Activated naive CD8-positive, alpha-beta T cell treated with anti-CD3 and anti-CD28 coated beads for 36 hours (primary cell): ENCODE measurements around the gene CNN3. TPM values are rescaled to one million over a fixed set of nuclear protein-coding genes. Genes with fewer than 3 reads are reported as not detected.

Experiments used
- DNase-seq: peaks from one replicate; pipeline ENCODE4 v3.0.0; 2021
- H3K27ac Mint-ChIP-seq: one replicate; pipeline ENCODE4 v1.8.0; 2022; ENCODE audit warnings: mild to moderate bottlenecking, moderate library complexity, mixed read lengths
- H3K27me3 Mint-ChIP-seq: one replicate; pipeline ENCODE4 v1.8.0; 2022; ENCODE audit warnings: mild to moderate bottlenecking, mixed read lengths
- H3K36me3 Mint-ChIP-seq: one replicate; pipeline ENCODE4 v1.8.0; 2021; ENCODE audit warnings: mild to moderate bottlenecking, mixed read lengths
- H3K4me1 Mint-ChIP-seq: one replicate; pipeline ENCODE4 v1.8.0; 2021; ENCODE audit warnings: mixed read lengths
- H3K4me3 Mint-ChIP-seq: one replicate; pipeline ENCODE4 v1.8.0; 2022; ENCODE audit warnings: mild to moderate bottlenecking, moderate library complexity, mixed read lengths
- H3K9me3 Mint-ChIP-seq: one replicate; pipeline ENCODE4 v1.8.0; 2022; ENCODE audit warnings: mixed read lengths
- total RNA-seq, 2 experiments: library from RNA; stranded (reverse); gene quantifications; one replicate each; pipeline ENCODE4 v1.2.3, GENCODE V29; 2021

The CNN3 gene
- total RNA-seq, 2 experiments from 2014 or later: 12.9 to 15.2 TPM

GRCh38 chr1:94895518-94895917 is 31.4 kb downstream of the CNN3 start:
- Mint-ChIP-seq H3K9me3 (no peaks in the 10 kb centered on the region), H3K27me3 (no peaks in the 10 kb centered on the region), H3K4me1 (no peaks in the 10 kb centered on the region), H3K4me3 (no peak overlapping the region), H3K36me3 (peaks cover 5% of the 10 kb centered on the region), H3K27ac (no peak overlapping the region)
- DNase-seq: no peak

DNA sequence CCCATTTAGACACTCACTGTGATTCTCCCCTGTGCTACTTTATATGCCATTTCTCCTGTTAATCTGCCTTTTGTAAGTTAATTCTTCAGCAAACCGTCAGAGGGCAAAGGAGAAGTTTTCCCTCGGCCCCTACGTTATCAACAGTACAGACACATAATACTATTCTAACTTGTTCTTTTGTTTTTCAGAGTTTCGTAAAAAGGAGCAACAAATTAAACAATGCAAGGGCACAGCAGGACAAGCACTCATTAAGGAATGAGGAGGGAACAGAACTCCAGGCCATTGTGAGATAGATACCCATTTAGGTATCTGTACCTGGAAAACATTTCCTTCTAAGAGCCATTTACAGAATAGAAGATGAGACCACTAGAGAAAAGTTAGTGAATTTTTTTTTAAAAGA is 32.3 kb downstream of the CNN3 start:
- no peak for DNase-seq
- Mint-ChIP-seq H3K36me3 (peaks cover 5% of the 10 kb centered on the region), H3K27me3 (no peaks in the 10 kb centered on the region), H3K4me3 (no peak overlapping the region), H3K9me3 (no peaks in the 10 kb centered on the region), H3K4me1 (no peaks in the 10 kb centered on the region), H3K27ac (no peak overlapping the region)

GRCh38 chr1:94892604-94893254 is 34.2 kb downstream of the CNN3 start:
- H3K36me3 Mint-ChIP-seq: peaks cover 4% of the 10 kb centered on the region

DNA sequence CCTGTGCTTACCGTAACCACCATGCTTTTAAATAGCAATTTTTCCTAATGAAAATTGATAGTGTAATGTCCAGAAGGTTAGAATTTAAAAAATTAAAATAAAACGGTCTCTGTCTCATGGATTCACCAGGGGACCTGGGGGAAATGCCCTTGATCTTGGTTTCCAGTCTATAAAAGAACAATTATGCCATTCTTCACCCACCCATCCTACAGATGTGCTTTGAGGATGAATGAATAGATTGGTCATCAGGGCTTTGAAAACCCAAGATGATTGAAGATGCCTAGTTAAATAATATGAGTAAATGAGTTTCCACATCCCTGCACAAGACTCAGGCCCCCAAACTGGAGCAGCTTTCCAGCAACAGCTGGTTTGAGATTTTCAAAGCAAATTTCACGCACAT is 38.7 kb downstream of the CNN3 start:
- Mint-ChIP-seq H3K4me1 (peaks cover 8% of the 10 kb centered on the region), H3K36me3 (no peaks in the 10 kb centered on the region)

More at GRCh38 chr1:94892604-94893254, 34.2 kb downstream of the CNN3 start:
- Mint-ChIP-seq H3K4me1 (no peaks in the 10 kb centered on the region), H3K4me3 (no peak overlapping the region), H3K9me3 (no peaks in the 10 kb centered on the region), H3K27ac (no peak overlapping the region), H3K27me3 (no peaks in the 10 kb centered on the region)
- no peak for DNase-seq

GRCh38 chr1:94887603-94888171 is 39.2 kb downstream of the CNN3 start:
- no peak overlapping the region for H3K4me3 Mint-ChIP-seq
- DNase-seq: no peak
- no peaks in the 10 kb centered on the region for H3K36me3 Mint-ChIP-seq
- no peaks in the 10 kb centered on the region for H3K27me3 Mint-ChIP-seq
- H3K4me1 Mint-ChIP-seq: peaks cover 8% of the 10 kb centered on the region
- H3K27ac Mint-ChIP-seq: no peak overlapping the region
- H3K9me3 Mint-ChIP-seq: no peaks in the 10 kb centered on the region

More for the DNA sequence above, 38.7 kb downstream of the CNN3 start:
- H3K4me3 Mint-ChIP-seq: no peak overlapping the region
- no peaks in the 10 kb centered on the region for H3K9me3 Mint-ChIP-seq
- H3K27ac Mint-ChIP-seq: no peak overlapping the region
- no peak for DNase-seq
- no peaks in the 10 kb centered on the region for H3K27me3 Mint-ChIP-seq

DNA sequence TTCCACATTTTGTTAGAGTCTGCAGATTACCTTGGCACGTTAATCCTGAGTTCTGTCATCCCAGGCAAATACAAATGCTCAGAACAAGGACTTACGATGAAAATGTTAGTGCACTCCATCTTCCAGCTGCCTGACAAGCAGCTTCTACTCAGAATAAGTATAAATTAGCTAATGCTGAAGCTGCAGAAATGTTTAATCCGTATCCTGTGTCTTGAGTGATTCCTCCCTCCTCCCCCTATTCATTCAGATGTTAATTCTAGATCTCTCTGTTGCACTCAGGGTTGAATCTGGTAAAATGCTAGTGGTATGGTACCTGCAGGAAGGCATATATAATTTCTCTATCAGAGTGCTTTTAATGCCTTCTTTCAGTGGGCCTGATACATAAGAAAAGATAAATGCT is 39.8 kb downstream of the CNN3 start:
- no peak for DNase-seq
- no peaks in the 10 kb centered on the region for H3K27me3 Mint-ChIP-seq
- H3K9me3 Mint-ChIP-seq: no peaks in the 10 kb centered on the region
- peaks cover 8% of the 10 kb centered on the region for H3K4me1 Mint-ChIP-seq
- no peak overlapping the region for H3K4me3 Mint-ChIP-seq
- H3K36me3 Mint-ChIP-seq: no peaks in the 10 kb centered on the region
- H3K27ac Mint-ChIP-seq: no peak overlapping the region

DNA sequence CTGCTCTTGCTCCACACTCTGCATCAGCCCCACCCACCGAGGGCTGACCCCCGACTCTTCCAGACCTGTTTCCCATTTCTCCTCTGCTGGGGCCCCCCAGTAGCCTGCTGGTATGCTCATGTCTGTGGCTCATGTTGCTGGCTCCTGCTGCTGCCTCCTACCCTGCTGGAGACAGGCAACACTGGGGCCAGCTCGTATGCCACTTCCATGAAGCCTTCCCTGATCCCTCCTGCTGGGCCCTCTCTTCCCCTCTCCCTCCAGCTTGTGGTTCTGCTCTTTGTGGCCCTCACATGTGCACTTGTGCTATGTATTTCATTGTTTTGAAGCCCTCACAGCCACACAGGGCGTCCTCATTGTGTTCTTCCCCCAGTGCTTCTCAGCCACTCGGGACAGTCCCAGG is 40.5 kb downstream of the CNN3 start:
- Mint-ChIP-seq H3K27me3 (no peaks in the 10 kb centered on the region), H3K4me1 (peaks cover 8% of the 10 kb centered on the region), H3K36me3 (no peaks in the 10 kb centered on the region), H3K9me3 (no peaks in the 10 kb centered on the region), H3K27ac (no peak overlapping the region), H3K4me3 (no peak overlapping the region)
- DNase-seq: no peak

GRCh38 chr1:94884507-94884906 is 42.4 kb downstream of the CNN3 start:
- no peak overlapping the region for H3K4me3 Mint-ChIP-seq
- no peaks in the 10 kb centered on the region for H3K9me3 Mint-ChIP-seq
- DNase-seq: no peak
- peaks cover 8% of the 10 kb centered on the region for H3K4me1 Mint-ChIP-seq
- no peaks in the 10 kb centered on the region for H3K27me3 Mint-ChIP-seq
- H3K27ac Mint-ChIP-seq: no peak overlapping the region
- H3K36me3 Mint-ChIP-seq: no peaks in the 10 kb centered on the region

DNA sequence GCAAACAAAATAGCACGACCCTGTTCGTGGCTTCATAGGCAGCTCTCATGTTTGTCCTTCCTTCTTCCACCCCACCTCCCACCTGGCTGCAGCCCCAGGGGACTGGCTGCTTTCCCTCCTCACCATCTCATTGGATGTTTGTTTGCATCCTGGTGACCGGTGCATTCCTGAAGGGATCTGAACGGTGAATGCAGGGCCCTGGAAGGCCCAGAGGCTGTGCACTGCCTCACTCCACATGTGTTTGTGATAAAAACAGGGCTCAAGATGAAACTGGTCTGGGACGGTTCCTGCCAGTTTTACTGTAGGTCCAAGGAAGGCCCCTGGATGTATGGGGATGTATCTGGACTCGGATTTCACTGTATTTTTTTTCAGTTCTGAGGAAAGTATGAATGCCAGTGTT is 42.8 kb downstream of the CNN3 start:
- H3K27ac Mint-ChIP-seq: no peak overlapping the region
- H3K4me3 Mint-ChIP-seq: no peak overlapping the region
- no peaks in the 10 kb centered on the region for H3K27me3 Mint-ChIP-seq
- no peak for DNase-seq
- peaks cover 8% of the 10 kb centered on the region for H3K4me1 Mint-ChIP-seq
- H3K9me3 Mint-ChIP-seq: no peaks in the 10 kb centered on the region
- no peaks in the 10 kb centered on the region for H3K36me3 Mint-ChIP-seq

GRCh38 chr1:94883691-94884090 is 43.2 kb downstream of the CNN3 start:
- Mint-ChIP-seq H3K4me3 (peak overlapping the region; percentile 27), H3K9me3 (no peaks in the 10 kb centered on the region)

DNA sequence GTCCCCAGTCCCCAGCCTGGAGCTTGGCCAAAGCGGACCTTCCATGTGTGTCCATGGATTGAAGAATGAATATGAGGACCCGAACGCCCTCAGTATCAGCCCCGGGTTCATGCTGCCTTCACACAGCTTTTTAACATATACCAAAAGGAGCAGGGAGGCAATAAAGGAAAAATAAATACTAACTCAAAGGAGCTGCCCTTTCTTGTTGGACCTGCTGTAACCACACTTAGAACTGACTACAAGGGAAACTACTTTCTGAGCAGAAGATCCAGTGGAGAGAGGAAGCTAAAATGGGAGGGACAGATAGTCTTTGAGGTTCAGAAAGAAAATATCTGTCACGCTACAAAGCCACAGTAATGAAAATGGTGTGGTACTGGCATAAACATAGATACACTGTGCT is 48.6 kb downstream of the CNN3 start:
- Mint-ChIP-seq H3K36me3 (no peaks in the 10 kb centered on the region), H3K27ac (no peak overlapping the region), H3K9me3 (no peaks in the 10 kb centered on the region), H3K4me1 (peaks cover 2% of the 10 kb centered on the region), H3K4me3 (no peak overlapping the region), H3K27me3 (no peaks in the 10 kb centered on the region)
- no peak for DNase-seq

More at GRCh38 chr1:94883691-94884090, 43.2 kb downstream of the CNN3 start:
- Mint-ChIP-seq H3K36me3 (no peaks in the 10 kb centered on the region), H3K27me3 (no peaks in the 10 kb centered on the region), H3K27ac (peak overlapping the region; percentile 35), H3K4me1 (peaks cover 8% of the 10 kb centered on the region)
- peak; percentile 11 for DNase-seq

DNA sequence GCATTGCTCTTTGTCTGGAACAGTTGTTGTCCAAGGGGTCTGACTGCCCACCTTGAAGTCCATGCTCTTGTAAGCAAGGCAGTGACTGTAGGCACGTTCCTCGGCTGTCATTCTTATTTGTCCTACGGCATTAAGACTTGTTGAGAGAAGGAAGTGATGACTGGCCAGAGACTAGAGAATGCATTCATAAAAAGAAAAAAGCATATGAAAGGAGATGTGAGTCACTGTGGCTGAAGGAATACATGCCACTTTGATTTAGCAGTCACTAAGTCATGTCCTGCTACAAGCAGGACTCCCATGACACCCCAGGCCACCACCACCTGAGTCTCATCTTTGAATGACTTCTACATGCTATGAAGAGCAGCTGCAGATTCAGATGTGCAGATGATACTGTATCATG is 50.5 kb downstream of the CNN3 start:
- Mint-ChIP-seq H3K4me1 (peaks cover 2% of the 10 kb centered on the region), H3K36me3 (no peaks in the 10 kb centered on the region), H3K27ac (no peak overlapping the region), H3K27me3 (no peaks in the 10 kb centered on the region), H3K9me3 (no peaks in the 10 kb centered on the region), H3K4me3 (no peak overlapping the region)
- DNase-seq: no peak

DNA sequence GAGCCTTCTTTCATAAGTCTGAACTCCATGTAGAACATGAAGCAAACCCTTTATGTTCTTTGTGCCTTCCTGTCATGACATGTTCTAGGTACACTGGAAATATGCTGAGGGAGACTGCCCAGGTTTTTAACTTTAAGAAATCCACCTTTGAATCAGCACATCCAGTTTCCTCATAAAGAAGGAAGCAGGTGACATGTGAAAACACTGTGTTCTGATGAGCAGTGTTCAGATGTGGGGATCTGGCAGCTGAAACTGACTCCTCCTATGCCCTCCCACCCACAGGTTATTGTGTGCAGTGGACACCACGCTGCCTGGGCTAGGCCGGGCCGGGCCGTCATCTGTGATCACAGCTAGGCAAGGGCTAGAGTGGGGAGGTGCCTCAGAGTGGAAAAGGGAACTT is 51.1 kb downstream of the CNN3 start:
- H3K27me3 Mint-ChIP-seq: no peaks in the 10 kb centered on the region
- H3K4me1 Mint-ChIP-seq: peaks cover 2% of the 10 kb centered on the region
- no peak for DNase-seq
- no peaks in the 10 kb centered on the region for H3K9me3 Mint-ChIP-seq
- no peak overlapping the region for H3K27ac Mint-ChIP-seq
- H3K36me3 Mint-ChIP-seq: no peaks in the 10 kb centered on the region
- H3K4me3 Mint-ChIP-seq: no peak overlapping the region

GRCh38 chr1:94874423-94874822 is 52.5 kb downstream of the CNN3 start:
- Mint-ChIP-seq H3K4me1 (peaks cover 2% of the 10 kb centered on the region), H3K9me3 (no peaks in the 10 kb centered on the region), H3K36me3 (no peaks in the 10 kb centered on the region), H3K4me3 (no peak overlapping the region), H3K27ac (no peak overlapping the region), H3K27me3 (no peaks in the 10 kb centered on the region)
- no peak for DNase-seq

DNA sequence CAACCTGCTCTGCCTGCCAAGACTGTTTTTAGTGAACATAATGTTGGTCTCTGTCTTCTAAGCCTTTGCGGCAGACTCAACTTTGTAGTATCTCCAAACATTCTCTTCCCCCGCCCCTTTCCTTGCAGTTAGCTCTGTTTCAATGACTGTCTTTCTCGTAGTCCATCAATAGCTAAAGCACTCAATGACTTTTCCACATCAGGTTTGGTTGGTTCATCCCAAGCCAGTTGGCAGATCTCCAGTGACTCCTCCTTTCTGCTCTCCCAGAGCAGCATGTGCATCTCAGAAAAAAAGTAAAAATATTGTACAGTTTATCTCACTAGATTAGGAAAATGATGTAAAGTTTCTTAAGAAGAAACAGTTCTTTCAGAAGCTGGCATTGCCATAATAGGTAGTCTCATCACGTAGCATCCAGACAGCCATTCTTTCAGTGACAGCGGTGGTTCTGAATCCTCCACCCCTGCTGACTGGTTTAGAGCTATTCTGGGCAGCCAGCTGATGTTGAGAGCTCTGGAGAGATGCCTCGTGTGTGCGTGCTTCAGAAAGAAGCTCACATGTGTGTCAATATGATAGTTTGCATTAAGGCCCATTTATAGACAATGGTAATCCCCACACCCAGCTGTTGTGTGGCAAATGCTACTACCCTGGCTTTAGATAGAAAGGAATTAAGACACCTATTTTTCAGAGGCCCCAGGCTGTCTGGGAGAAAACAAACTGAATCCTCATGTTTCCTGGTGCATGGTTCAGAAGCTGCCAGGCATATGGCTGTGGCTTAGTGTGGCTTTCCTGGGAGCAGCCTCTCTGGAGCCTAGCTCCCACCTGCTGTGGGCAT is 53.2 kb downstream of the CNN3 start:
- H3K4me1 Mint-ChIP-seq: peaks cover 2% of the 10 kb centered on the region
- H3K27ac Mint-ChIP-seq: no peak overlapping the region
- no peaks in the 10 kb centered on the region for H3K27me3 Mint-ChIP-seq
- no peaks in the 10 kb centered on the region for H3K36me3 Mint-ChIP-seq
- H3K9me3 Mint-ChIP-seq: no peaks in the 10 kb centered on the region
- no peak overlapping the region for H3K4me3 Mint-ChIP-seq
- no peak for DNase-seq
